A549 (cell line): ENCODE measurements around the gene ACSF3.

Experiments
- BHLHE40 ChIP-seq: IDR thresholded peaks from 2 replicates; pipeline ENCODE4 v1.6.1; 2012; ENCODE audit warnings: low read depth, low read length, inconsistent platforms
- CEBPB ChIP-seq, 2 experiments: fragments of >200 bp in 1 of 2; sonication (Bioruptor Twin) in 1 of 2; formaldehyde crosslinking in 1 of 2; IDR thresholded peaks; 2 replicates each; pipeline ENCODE4 v1.6.1; 2012 to 2016
- FOSB ChIP-seq: fragments of 250-450 bp; sonication (Bioruptor Pico); IDR thresholded peaks from 2 replicates; pipeline ENCODE4 v1.5.0; 2020; ENCODE audit warnings: mild to moderate bottlenecking, moderate library complexity
- JUNB ChIP-seq: fragments of >200 bp; sonication (Bioruptor Twin); formaldehyde crosslinking; IDR thresholded peaks from 2 replicates; pipeline ENCODE4 v1.6.1; 2016
- KDM1A ChIP-seq: fragments of 200-600 bp; sonication (generic); IDR thresholded peaks from 2 replicates; pipeline ENCODE4 v1.6.1; 2016; ENCODE audit warnings: low read depth, mild to moderate bottlenecking
- MAFK ChIP-seq: fragments of 450-650 bp; IDR thresholded peaks from 2 replicates; pipeline ENCODE4 v1.6.1; 2014; ENCODE audit not compliant: partially characterized antibody
- POLR2A ChIP-seq: IDR thresholded peaks from 2 replicates; pipeline ENCODE4 v1.6.1; 2012; ENCODE audit warnings: mild to moderate bottlenecking, low read length
- RAD21 ChIP-seq, 2 experiments: fragments of >200 bp in 1 of 2; sonication (Bioruptor Twin) in 1 of 2; formaldehyde crosslinking in 1 of 2; IDR thresholded peaks in 1 of 2; conservative IDR thresholded peaks in 1 of 2; 2 replicates in 1 of 2; 3 replicates in 1 of 2; pipeline ENCODE4 v1.6.1; 2012 to 2018; ENCODE audit warnings: inconsistent platforms in 1 of 2
- RCOR1 ChIP-seq: fragments of 150-350 bp; IDR thresholded peaks from 2 replicates; pipeline ENCODE4 v1.6.1; 2014; ENCODE audit warnings: antibody characterized with exemption, low read length, low read depth
- ZFP36 ChIP-seq: fragments of 450-650 bp; IDR thresholded peaks from 2 replicates; pipeline ENCODE4 v1.6.1; 2014; ENCODE audit warnings: borderline replicate concordance; ENCODE audit not compliant: partially characterized antibody
- TF ChIP-seq, protein P1 (sequence below): fragments of >200 bp; sonication (Bioruptor Twin); formaldehyde crosslinking; IDR thresholded peaks from 3 replicates; pipeline ENCODE4 v1.5.1; 2016
- TF ChIP-seq, protein P2 (sequence below): IDR thresholded peaks from 2 replicates; pipeline ENCODE4 v1.6.1; 2012

DNA sequence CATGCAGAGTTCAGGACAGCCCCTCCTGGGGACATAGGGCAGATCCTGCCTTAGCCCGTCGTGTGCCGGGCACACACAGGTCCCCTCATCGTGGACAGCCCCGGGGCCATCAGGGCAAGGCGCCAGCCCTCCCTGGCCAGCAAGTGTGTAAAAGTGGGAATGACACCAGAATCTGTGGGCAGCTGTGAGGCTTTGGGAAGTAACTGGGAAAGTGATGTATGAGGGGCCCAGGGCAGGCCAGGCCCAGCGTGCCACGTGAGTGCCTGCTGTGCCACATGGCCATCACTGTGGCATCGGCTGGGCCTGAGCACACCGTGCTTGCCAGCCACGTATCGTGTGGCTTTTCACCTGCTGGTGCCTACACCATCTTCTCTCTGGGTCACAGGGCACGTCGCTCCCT lies 26.6 kb downstream of the ACSF3 start:
- TF ChIP-seq FOSB (CRISPR knock-in tag): no peak
- TF ChIP-seq, protein P1, sequence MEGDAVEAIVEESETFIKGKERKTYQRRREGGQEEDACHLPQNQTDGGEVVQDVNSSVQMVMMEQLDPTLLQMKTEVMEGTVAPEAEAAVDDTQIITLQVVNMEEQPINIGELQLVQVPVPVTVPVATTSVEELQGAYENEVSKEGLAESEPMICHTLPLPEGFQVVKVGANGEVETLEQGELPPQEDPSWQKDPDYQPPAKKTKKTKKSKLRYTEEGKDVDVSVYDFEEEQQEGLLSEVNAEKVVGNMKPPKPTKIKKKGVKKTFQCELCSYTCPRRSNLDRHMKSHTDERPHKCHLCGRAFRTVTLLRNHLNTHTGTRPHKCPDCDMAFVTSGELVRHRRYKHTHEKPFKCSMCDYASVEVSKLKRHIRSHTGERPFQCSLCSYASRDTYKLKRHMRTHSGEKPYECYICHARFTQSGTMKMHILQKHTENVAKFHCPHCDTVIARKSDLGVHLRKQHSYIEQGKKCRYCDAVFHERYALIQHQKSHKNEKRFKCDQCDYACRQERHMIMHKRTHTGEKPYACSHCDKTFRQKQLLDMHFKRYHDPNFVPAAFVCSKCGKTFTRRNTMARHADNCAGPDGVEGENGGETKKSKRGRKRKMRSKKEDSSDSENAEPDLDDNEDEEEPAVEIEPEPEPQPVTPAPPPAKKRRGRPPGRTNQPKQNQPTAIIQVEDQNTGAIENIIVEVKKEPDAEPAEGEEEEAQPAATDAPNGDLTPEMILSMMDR: no peak
- TF ChIP-seq, protein P2, sequence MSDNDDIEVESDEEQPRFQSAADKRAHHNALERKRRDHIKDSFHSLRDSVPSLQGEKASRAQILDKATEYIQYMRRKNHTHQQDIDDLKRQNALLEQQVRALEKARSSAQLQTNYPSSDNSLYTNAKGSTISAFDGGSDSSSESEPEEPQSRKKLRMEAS: no peak
- no peak for TF ChIP-seq JUNB
- no peak for TF ChIP-seq RCOR1
- TF ChIP-seq MAFK: no peak
- no peak for TF ChIP-seq POLR2A
- no peak for TF ChIP-seq KDM1A
- TF ChIP-seq ZFP36: no peak
- TF ChIP-seq BHLHE40: no peak
- TF ChIP-seq CEBPB (IDR thresholded peaks at IDR 0.05): no peak
- no peak for TF ChIP-seq RAD21 (conservative IDR thresholded peaks at IDR 0.05 in 1 of 2, IDR thresholded peaks at IDR 0.05 in 1 of 2)
